ENCODE measurements around the gene PPM1N.
A peak's percentile ranks its signal among the peaks of the same experiment; 100 is the strongest.

DNA sequence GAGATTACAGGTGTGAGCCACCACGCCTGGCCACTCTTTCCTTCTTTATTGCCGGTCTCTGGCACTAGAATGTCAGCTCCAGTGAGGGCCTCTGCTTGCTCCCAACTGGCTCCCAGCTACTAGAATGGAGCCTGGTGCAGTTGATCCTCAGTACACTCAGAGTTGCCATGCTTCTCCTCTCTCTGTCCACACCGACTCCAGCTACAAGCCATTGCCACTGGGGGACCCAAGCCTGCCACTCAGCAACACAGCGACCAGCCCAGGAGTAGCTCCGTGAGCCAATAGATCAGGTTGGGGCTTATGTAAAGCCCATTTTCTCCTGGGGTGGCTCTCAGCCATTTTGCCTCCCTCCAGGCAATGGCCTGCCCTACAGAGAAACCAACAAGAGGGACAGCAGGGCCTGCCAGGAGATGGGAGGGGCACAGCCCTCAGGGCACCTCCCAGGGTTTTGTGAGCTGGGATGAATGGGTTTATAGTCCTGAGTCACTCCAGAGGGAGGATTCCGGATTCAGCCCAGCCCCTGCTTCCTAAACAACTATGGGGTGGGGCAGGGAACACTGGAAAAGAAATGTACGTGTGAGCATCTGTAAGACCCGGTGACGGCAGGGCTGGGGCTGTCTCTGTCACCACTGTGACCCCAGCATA, 49.8 kb downstream of the PPM1N start:
- TF ChIP-seq, protein P1, sequence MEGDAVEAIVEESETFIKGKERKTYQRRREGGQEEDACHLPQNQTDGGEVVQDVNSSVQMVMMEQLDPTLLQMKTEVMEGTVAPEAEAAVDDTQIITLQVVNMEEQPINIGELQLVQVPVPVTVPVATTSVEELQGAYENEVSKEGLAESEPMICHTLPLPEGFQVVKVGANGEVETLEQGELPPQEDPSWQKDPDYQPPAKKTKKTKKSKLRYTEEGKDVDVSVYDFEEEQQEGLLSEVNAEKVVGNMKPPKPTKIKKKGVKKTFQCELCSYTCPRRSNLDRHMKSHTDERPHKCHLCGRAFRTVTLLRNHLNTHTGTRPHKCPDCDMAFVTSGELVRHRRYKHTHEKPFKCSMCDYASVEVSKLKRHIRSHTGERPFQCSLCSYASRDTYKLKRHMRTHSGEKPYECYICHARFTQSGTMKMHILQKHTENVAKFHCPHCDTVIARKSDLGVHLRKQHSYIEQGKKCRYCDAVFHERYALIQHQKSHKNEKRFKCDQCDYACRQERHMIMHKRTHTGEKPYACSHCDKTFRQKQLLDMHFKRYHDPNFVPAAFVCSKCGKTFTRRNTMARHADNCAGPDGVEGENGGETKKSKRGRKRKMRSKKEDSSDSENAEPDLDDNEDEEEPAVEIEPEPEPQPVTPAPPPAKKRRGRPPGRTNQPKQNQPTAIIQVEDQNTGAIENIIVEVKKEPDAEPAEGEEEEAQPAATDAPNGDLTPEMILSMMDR (IDR thresholded peaks at IDR 0.05): no peak
- TF ChIP-seq POLR2A (IDR thresholded peaks at IDR 0.05) (no peak), EP300 (IDR thresholded peaks at IDR 0.05) (peak in 1 of 2 donors; percentile 34)

Data from tibial nerve (tissue), 4 donors.